GM19328 (cell line): ENCODE data around the gene ANO8.

Source experiments
- ATAC-seq: cut with Tn5 transposase; IDR thresholded peaks from one replicate; pipeline ENCODE4 v1.9.1; 2021; ENCODE audit warnings: mild to moderate bottlenecking, moderate library complexity; ENCODE audit not compliant: unreplicated experiment

ANO8 gene

DNA sequence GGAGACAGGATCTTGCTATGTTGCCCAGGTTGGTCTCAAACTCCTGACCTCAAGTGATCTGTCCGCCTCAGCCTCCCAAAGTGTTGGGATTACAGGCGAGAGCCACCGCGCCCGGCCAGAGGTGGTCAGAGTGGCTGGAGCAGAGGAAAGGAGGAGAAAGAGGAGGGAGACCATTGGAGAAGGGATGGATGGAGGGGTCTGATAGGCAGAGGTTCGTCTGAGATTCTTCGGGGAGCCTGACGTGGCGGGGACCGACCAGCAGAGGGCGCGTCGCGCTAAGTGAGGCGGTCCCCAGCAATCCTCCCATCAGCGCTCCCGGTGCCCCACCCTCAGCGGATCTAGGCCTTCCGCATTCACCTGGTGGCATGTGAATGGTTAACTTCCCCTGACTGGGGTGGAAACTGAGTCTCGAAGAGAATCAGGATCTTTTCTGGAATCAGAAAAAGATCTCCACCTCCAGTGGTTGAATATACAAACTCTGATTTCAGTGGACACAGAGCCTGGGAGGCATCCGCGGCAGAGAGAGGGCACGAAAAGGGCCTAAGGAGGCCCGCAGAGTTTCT is 11.5 kb upstream of the ANO8 start:
- ATAC-seq = no peak

DNA sequence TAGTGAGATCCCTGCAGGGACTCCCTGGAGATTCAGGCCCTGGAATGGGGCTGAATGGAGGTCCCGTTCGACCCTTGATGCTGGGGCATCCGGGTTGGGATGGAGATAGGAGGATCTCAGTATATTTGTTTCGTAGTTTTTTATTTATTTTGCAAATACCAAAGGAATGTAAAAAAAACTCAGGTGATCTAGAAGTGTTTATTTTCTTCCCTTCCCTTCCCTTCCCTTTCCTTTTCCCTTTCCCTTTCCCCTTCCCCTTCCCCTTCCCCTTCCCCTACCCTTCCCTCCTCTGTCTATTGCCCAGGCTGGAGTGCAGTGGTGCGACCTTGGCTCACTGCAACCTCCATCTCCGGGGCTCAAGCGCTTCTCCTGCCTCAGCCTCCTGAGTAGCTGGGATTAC is 7.2 kb upstream of the ANO8 start:
- no peak for ATAC-seq

DNA sequence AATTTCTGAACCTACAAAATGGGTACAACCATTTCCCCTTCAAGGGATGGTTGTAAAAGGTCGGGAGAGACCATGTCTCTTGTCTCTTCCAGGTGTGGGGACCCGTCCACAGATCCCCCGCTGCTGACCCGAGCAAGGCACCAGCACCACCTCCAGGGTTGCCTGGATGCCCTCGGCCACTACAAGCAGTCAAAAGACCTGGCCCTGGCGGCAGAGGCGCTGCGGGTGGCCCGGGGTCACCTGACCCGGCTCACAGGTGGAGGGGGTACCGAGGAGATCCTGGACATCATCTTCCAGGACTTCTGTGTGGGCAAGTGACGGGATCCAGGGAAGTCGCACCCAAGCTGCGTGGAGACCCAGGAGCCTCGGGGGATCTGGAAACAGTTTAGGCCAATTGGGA is 6.7 kb upstream of the ANO8 start:
- no peak for ATAC-seq

DNA sequence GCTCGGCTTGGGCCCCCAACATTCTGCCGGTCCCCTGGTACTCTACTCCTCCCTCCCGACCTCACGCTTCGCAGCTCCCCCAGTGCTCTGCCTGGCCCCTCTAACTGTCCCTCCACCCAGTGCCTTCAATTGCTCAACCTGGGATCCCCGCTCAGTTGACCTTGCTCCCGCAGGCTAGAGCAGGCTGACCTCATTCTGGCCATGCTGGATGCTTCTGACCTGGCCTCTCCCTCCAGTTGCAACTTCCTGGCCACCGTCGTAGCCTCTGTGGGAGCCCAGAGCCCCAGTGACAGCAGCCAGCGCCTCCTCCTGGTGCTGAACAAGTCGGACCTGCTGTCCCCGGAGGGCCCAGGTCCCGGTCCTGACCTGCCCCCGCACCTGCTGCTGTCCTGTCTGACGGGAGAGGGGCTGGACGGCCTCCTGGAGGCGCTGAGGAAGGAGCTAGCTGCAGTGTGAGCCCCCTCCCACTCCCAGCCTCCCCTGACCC is 6.3 kb upstream of the ANO8 start:
- no peak for ATAC-seq

DNA sequence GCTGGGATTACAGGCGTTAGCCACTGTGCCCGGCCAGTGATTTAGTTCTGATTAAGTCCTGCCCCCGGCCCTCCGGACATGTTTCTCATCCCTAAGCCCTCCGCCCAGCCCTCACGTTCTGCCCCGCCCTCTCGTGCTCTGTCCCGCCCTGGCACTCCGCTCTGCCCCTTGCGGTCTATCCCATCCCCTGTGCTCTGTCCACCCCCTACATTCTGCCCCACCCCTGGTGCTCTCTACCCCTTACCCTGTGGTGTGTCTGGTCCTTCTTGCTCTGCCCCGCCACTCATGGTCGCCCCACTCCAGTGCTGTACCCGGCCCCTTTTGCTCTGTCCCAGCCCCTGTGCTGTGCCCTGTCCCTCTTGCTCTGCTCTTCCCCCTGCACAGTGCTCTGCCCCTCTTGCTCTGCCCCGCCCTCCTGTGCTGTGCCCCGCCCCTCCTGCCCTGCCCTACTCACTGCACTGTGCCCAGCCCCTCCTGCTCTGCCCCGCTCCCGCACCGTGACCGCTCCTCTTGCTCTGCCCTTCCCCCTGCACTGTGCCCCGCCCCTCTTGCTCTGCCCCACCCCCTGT is 5.7 kb upstream of the ANO8 start:
- ATAC-seq = no peak

DNA sequence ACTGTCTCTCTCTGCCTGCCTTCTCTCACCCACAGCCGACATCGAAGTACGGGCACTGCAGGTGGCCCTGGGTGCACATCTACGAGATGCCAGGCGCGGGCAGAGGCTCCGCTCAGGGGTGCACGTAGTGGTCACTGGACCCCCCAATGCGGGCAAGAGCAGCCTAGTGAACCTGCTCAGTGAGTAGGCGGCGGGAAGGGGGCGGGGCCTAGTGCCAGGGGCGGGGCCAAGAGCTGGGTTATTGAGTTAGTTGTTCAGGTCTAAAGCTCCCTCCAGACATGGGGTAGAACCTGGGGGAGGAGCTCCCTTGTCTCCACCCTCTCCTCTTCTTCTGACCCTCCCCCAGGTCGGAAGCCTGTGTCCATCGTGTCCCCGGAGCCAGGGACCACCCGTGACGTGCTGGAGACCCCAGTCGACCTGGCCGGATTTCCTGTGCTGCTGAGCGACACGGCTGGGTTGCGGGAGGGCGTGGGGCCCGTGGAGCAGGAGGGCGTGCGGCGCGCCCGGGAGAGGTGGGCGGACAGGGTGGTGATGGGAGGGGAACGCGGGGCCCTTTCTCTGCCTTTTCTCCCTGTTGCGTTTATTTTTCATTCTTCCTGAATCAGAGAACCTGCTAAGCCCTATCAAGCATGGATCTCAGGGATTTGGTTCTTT is 4.6 kb upstream of the ANO8 start:
- ATAC-seq = no peak

DNA sequence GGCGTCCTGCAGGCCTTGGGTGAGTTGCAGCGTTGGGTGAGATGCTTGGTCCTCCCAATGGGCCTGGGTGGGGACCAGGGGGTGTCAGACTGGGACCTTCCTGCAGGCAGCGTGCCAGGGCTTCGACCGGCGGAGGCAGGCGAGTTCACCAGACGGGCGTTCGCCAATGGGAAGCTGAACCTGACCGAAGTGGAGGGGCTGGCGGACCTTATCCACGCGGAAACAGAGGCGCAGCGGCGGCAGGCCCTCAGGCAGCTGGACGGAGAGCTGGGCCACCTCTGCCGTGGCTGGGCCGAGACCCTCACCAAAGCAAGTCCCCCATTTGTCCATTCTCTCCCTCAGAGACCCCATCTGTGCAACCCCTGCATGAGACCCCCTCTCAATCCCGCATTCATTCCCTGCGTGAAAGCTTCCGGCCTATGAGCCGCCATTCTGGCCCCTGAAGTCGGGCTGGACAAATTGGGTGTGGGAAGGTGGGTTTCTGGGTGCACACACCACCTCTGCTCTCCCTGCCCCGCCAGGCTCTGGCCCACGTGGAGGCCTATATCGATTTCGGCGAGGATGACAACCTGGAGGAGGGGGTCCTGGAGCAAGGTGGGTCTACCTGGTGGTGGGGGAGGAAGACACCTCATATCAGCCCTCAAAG is 3.9 kb upstream of the ANO8 start:
- ATAC-seq = no peak

DNA sequence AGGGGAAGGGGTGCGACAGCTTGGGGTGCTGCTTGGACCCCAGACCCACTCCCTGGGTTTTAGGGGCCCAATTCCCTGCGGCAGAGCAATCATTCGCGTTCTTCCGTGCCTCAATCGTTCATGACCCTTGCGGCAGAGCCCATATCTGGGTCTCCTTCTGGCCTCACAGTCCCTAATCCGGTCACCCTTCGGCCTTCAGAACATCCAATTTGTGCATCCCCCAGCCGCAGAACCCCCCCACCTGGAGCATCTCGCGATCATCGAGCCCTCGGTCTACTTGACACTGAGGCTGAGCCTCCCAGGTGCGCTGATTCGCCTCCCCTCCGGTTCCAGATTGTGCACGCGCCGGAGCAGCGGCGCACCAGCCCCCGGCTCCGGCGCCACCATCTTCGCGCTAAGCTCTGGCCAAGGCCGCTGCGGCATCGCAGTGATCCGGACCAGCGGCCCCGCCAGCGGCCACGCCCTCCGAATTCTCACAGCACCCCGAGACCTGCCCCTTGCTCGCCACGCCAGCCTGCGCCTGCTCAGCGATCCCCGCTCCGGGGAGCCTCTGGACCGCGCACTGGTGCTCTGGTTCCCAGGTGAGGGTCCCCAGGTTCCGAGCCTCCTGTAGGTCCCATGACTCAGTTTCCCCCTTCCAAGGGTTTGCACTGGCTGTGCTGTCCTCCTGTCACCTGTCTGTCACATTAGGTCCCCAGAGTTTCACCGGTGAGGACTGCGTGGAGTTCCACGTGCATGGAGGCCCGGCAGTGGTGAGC is 3.2 kb upstream of the ANO8 start:
- no peak for ATAC-seq

DNA sequence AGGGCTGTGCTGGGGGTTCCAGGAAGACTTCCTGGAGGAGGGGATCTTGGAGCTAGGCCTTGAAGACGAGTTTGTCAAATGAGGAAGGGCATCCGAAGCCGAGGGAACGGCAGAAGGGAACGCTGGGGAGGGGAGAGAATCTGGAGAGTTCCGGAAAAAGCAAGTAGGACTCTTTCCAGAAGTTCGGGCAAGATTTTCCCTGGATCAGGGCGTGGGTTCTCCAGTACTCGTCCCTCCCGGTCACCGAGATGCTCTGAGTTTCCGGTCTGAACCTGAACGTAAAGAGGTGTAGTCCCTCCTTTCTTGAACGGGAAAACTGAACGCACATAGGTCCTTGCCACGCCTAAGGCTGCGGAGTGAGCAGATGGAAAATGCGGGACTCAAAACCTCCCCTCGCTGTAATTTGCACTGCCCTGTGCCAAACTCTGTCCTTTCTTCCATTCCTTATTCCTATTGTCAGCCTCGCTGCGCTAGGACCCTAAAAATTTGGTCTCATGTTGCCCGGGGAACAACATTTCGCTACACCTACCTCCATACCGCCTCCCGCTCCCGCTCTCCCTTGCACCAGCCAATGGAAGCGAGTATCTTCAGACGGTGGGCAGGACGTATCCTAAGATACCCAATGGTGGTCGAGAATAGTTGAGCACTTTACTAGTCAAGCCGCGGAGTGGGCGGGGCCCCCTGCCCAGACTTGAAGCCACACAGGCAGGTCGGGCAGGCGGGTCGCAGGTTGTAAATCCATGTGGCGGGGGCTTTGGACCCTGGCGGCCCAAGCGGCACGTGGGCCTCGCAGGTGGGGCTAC is 2.4 kb upstream of the ANO8 start, which contains the start of gene GTPBP3:
GTPBP3 (plus strand) TSS at position 682 of the 803 bp plus-strand sequence; CDS start at position 741, 59 bp downstream.
- ATAC-seq = peak; percentile 59

DNA sequence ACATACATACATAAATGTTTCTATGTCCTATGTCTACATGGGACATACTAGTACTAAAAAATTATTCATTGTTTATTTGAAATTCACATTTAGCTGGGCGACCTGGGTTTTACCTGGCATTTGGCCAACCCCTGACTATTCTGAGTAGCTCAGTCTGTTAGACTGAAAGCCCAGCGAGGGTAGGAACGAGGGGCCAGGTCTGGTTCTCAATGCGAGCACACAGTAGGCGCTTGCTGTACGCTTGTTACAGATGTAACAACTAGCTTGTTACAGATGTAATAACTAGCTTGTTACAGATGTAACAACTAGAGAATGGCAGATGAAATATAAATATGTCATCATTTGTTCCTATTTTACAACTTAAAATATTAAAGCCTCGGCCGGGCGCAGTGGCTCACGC is 920 bp upstream of the ANO8 start:
- no peak for ATAC-seq

DNA sequence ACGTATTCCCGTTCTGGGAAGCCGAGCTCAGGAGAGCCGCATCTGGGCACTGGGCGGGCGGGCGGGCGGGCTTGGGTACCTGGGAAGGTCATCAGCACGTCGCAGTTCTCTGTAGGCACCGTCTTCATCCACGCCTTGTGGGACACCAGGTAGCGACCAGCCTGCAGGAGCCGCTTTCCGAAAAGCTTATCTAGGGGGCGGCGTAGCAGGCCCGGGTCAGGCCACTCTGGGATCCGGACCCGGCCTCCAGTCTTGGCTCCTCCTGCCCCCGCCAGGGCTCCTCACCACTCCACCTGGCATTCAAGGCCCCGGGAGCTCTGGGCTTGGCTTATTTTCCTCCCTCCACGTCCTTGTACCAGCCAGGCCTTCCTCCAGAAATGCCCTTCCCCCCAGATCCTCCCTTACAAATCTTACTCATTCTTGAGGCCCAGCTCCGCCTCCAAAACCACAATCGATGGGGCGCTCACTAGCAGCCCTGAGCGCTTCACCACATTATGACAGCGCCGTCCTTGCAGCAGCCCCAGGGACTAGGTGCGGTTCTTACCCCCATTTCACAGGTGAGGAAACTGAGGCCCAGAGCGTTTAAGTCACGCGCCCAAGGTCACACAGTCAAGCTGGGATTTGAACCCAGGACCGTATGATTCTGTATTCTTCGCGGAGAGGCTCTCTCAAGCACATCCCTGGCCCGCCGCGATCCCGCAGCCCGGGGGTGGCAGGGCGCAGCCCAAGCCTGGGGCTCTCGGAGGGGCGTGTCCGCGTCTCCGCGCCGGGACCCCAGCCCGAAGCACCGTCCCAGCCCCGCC is 843 bp downstream of the ANO8 start:
- no peak for ATAC-seq

DNA sequence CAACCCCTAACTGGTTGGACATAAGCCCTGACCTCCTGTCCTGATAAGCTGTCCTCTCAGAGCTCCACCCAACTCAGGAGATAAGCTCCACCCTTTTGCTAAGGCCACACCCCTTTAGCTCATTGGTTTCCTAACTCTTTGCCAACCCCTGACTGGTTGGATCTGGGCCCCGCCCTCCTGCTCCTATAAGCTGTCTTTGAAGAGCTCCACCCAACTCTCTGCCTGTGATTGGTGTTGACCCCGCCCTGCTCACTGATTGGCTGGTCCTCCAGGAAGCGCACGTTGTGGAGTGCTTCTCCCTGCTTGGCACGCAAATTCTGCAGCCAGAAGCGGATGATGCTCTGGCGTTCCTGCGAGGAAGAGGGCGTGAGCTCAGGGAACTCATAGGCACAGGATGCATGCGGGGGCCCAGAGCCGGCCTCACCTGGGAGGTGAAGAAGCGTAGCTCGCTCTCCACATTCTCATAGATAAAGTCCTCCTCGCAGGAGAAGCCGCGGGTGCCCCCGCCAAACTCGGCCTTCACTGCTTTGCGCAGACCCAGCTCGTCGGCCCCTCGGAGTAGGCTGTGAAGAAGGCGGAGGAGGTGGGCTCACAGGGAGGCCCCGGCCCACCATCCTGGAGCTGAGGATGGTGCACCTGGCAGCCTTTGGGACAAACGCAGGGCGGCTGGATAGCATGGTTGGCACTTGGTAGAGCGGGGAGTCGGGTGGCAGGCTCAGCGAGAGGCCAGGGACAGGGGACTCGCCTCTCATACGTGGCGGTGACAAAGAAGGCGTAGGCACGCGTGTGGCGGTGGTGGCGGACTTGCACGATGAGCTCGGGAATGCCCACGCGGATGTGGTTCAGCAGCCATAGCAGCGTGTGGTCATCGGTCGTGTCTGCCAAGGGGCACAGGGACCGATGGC is 1.7 kb downstream of the ANO8 start:
- ATAC-seq = no peak

DNA sequence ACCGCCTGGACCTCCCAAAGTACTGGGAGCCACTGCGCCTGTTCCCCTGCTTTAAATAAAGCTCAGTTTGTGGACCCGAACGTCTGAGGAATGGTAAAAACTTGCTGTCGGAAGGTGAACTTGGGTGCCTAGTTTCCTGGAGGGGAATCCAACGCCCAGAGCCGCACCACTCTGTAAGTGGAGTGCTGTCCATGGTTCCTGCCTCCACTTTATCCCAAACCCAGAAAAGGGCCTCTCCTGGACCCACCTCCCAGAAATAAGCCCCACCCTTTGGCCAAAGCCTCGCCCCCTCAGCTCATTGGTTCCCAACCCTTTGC is 2.3 kb downstream of the ANO8 start:
- no peak for ATAC-seq

DNA sequence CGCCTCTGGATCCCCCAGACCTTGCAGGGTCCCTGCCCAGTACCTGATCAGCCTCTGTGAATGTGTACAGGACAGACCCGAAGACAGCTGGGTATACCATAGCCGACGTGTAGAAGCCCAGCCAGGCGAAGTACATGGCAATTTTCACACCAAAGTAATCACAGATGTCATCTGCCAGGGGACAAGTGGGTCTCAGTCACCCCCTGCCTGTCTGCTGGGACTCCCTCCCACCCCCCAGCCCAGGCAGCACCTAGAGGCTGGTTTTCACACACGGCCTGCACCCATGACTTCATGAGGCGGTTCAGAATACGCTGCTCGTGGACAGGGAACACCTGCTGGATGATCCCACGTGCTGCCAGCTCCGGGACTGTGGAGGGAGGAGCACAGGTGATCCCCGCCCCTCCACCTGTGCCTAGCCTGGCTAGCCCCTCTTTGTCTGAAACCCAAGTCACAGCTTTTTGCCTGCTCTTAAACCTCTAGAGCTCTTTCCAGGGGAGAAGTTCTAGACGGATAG is 3.6 kb downstream of the ANO8 start:
- no peak for ATAC-seq

DNA sequence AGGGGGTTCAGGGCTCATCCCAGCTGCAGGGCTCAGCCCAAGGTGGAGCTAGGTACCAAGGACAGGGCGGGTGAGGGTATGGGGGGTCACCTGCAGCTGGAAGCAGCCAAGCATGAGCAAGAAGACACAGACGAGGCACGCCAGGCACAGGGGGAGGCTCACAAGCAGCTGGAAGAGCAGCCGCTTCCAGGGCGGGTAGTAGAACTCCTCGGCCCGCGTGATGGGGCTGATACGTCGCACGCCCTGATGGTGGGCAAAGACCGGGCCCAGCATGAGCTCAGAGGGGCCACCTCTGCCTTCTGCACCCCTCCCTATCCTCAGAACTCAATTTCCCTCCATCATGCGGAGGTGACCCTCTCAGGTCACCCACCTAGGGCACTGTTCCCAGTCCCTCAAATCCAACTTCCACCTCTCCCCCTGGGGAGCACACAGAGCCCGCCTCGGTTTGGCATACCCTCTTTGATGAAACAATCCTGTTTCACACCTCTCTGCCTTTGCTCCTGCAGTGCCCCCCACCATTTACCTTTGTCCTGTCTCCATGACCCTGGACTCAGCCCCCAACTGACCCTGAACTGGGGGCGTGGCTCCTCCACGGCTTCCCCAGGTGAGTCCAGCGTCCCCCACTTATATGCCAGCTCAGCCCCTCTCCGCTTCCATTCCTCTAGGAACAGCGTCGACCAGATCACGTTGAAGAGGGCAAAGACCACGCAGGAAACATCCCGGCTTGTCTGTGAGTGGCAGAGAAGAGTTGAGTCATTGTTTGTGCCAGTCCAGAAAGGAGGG is 4.2 kb downstream of the ANO8 start:
- ATAC-seq = no peak

DNA sequence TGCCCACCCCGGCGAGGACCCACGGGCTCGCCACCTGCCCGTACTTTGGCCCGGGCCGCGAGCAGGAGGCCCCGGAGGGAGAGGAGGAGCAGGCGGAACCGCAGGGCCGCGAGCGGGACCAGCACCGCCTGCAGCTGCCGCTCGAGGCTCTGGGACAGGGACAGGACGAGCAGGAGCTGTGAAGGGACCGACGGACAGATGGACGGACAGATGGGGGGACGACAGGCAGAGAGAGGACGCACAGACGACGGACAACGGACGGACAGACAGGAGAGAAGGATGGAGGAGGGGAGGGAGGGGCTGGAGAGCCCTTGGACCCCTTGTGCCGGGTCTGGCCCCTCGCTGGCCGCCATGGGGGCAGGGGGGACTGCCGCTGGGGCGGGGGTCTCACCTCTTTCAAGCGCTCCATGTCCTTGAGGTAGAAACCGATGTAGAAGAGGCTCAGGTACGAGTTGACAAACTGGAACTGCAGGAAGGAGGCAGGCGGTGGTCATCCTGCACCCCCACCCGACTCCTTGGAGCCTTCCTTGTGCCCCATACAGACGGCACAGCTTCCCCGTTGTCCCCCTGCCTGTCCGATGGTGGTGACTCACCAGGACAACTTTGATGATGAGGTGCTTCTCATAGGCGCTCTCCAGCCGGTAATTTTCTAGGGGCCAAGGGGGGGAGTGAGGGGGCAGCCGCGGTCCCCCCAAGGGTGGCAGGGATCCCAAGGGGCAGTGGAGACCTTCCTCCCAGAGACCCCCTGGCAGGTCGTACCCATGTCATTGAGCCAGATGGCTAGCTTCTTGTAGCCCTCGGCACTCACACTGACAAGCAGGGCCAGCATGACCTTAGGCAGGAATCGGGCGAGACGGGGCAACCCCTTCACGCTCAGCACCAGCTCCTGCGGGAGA is 5.0 kb downstream of the ANO8 start:
- no peak for ATAC-seq
